Hepatocyte (in vitro differentiated cells): ENCODE data around the gene NBPF4. TPM values are rescaled to one million over a fixed set of nuclear protein-coding genes. Genes with fewer than 3 reads are reported as not detected.

Experiments
- DNase-seq: peaks from one replicate; pipeline ENCODE4 v3.0.0-alpha.2; 2016; ENCODE audit warnings: low spot score
- H2AFZ ChIP-seq: fragments of 200-600 bp; sonication (generic); 2 replicates; pipeline ENCODE4 v1.6.0; 2016; ENCODE audit warnings: antibody characterized with exemption, mild to moderate bottlenecking
- H3K27ac ChIP-seq: fragments of 200-600 bp; sonication (generic); 2 replicates; pipeline ENCODE4 v1.5.1; 2016; ENCODE audit warnings: mild to moderate bottlenecking
- H3K27me3 ChIP-seq: fragments of 200-600 bp; sonication (generic); 2 replicates; pipeline ENCODE4 v1.6.1; 2016
- H3K36me3 ChIP-seq: fragments of 200-600 bp; sonication (generic); replicated peaks from 2 replicates; pipeline ENCODE4 v1.5.1; 2016; ENCODE audit warnings: low read depth; ENCODE audit not compliant: insufficient read depth
- H3K4me1 ChIP-seq: fragments of 200-600 bp; sonication (generic); 2 replicates; pipeline ENCODE4 v1.5.1; 2016; ENCODE audit warnings: mild to moderate bottlenecking, moderate library complexity; ENCODE audit not compliant: insufficient read depth
- H3K4me2 ChIP-seq: fragments of 200-600 bp; sonication (generic); 2 replicates; pipeline ENCODE4 v1.6.0; 2016
- H3K4me3 ChIP-seq: fragments of 200-600 bp; sonication (generic); 2 replicates; pipeline ENCODE4 v1.5.1; 2016; ENCODE audit warnings: mild to moderate bottlenecking
- H3K79me2 ChIP-seq: fragments of 200-600 bp; sonication (generic); 2 replicates; pipeline ENCODE4 v1.6.0; 2017; ENCODE audit warnings: mild to moderate bottlenecking
- H3K9me2 ChIP-seq: fragments of 200-600 bp; sonication (generic); replicated peaks from 2 replicates; pipeline ENCODE4 v1.6.0; 2017; ENCODE audit warnings: mild to moderate bottlenecking; ENCODE audit not compliant: insufficient read depth
- H3K9me3 ChIP-seq: fragments of 200-600 bp; sonication (generic); 2 replicates; pipeline ENCODE4 v1.5.1; 2016; ENCODE audit warnings: low read depth, mild to moderate bottlenecking
- H4K20me1 ChIP-seq: fragments of 200-600 bp; sonication (generic); 2 replicates; pipeline ENCODE4 v1.6.0; 2016; ENCODE audit warnings: mild to moderate bottlenecking; ENCODE audit not compliant: insufficient read depth, poor library complexity, severe bottlenecking
- CTCF ChIP-seq: fragments of 200-600 bp; sonication (generic); IDR thresholded peaks from 2 replicates; pipeline ENCODE4 v1.5.1; 2016; ENCODE audit warnings: antibody characterized with exemption, mild to moderate bottlenecking; ENCODE audit not compliant: poor library complexity
- EZH2 ChIP-seq: fragments of 200-600 bp; sonication (generic); IDR thresholded peaks from 2 replicates; pipeline ENCODE4 v1.6.1; 2016; ENCODE audit warnings: antibody characterized with exemption, mild to moderate bottlenecking, borderline replicate concordance
- EZH2phosphoT487 ChIP-seq: fragments of 200-600 bp; sonication (generic); IDR thresholded peaks from one replicate; pipeline ENCODE4 v1.6.1; 2018; ENCODE audit warnings: antibody characterized with exemption, mild to moderate bottlenecking, low read depth, moderate library complexity; ENCODE audit not compliant: unreplicated experiment, severe bottlenecking
- WGBS: methylation state at CpG from one replicate; pipeline ENCODE4 v1.1.6; 2016; ENCODE audit warnings: low lambda C conversion rate; ENCODE audit errors: missing lambda C conversion rate; 5-methylcytosine and 5-hydroxymethylcytosine counted together
- polyA plus RNA-seq: library from polyadenylated mRNA; unstranded; fragments of >200 nt; fragmentation: Nextera tagmentation; extraction: Ambion mirVana; gene quantifications from 2 replicates; pipeline ENCODE4 v1.2.1, GENCODE V29; 2016
- total RNA-seq: library from RNA; depleted of rRNA; stranded (reverse); fragments of >200 nt; gene quantifications from 2 replicates; pipeline ENCODE4 v1.2.3, GENCODE V29; 2014

NBPF4 gene
- total and polyA plus RNA-seq, 2 experiments from 2014 or later = not detected

- Histone ChIP-seq H3K36me3 (peaks cover 3% of the 10 kb centered on the region), H3K27me3 (no peaks in the 10 kb centered on the region), H2AFZ (no peak overlapping the region), H3K4me2 (no peak overlapping the region), H4K20me1 (no peaks in the 10 kb centered on the region), H3K9me3 (peaks cover 11% of the 10 kb centered on the region), H3K4me1 (no peaks in the 10 kb centered on the region), H3K27ac (no peak overlapping the region), H3K79me2 (peaks cover 99% of the 10 kb centered on the region), H3K9me2 (no peaks in the 10 kb centered on the region), H3K4me3 (no peak overlapping the region)
- DNase-seq = no peak
- 92% methylated on average over 7 of the region's 7 CpGs for WGBS
- TF ChIP-seq EZH2phosphoT487 (no peak), CTCF (no peak), EZH2 (no peak)
Observed at GRCh38 chr1:108190001-108190634, 53.8 kb downstream of the NBPF4 start.

DNA sequence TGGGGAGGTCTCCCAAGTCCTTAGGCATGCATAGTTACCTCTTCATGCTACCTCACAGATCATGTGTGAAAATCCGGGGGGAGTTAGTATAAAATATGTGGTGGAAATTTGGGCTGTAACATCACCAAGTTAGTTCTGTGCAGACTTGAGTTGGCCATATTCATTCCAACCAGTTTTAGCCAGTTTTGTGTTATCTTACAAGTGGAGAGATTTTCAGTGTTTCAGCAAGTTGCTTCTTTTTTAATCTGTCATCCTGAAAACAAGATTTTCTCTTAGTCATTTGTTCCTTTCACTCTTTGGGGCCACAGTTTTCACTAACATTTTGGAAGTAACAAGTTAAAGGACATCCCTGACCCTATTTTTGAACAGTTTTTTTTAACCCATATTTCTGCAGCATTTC is 55.1 kb downstream of the NBPF4 start:
- peaks cover 3% of the 10 kb centered on the region for H3K36me3 ChIP-seq
- H3K27me3 ChIP-seq = no peaks in the 10 kb centered on the region
- no peak overlapping the region for H2AFZ ChIP-seq
- DNase-seq = no peak
- no peaks in the 10 kb centered on the region for H3K4me1 ChIP-seq
- H3K27ac ChIP-seq = no peak overlapping the region
- H3K4me2 ChIP-seq = no peak overlapping the region
- TF ChIP-seq EZH2phosphoT487 (no peak), CTCF (no peak), EZH2 (no peak)
- no peaks in the 10 kb centered on the region for H3K9me2 ChIP-seq
- no peaks in the 10 kb centered on the region for H4K20me1 ChIP-seq
- H3K79me2 ChIP-seq = peaks cover 95% of the 10 kb centered on the region
- H3K9me3 ChIP-seq = peaks cover 10% of the 10 kb centered on the region
- 96% methylated on average over 1 of the region's 1 CpG for WGBS
- no peak overlapping the region for H3K4me3 ChIP-seq

DNA sequence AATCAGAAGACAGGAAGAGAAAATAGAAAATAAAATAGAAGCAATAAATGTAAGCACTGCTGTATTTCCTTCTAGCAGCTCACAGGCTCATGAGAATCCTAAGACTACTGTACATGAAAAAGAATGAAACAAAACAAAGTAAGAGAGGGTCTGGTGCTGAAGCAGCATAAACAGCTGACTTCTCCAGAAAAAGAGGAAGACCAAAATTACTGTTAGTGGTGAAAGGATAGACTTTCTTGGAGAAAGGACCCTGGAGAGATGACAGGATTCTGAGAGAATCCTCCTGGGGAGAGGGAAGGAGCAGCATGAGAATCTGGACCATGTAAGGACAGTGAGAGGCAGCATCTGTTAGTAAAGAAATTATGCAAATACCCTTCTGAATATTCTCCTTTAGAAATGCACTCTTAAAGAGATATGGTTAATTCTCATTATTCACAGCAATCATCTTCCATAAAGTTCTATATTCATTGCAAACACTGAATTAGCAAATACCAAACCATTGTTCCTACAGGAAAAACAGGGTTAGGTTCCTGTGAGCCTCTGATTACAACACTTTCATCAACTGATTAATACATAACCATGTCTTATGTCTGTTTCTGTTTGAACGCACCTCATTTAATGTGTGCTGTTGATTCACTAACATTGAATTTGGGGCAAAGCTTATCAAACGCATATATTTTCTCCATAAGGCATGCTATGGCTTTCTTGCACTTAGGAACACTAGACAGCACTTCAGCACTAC is 60.7 kb downstream of the NBPF4 start:
- no peaks in the 10 kb centered on the region for H3K27me3 ChIP-seq
- no peak for DNase-seq
- H3K79me2 ChIP-seq = peaks cover 57% of the 10 kb centered on the region
- no peaks in the 10 kb centered on the region for H3K9me2 ChIP-seq
- no peak overlapping the region for H2AFZ ChIP-seq
- WGBS = 48% methylated on average over 2 of the region's 2 CpGs
- no peak overlapping the region for H3K4me2 ChIP-seq
- H3K36me3 ChIP-seq = no peaks in the 10 kb centered on the region
- no peak overlapping the region for H3K27ac ChIP-seq
- no peaks in the 10 kb centered on the region for H4K20me1 ChIP-seq
- no peaks in the 10 kb centered on the region for H3K9me3 ChIP-seq
- no peak overlapping the region for H3K4me3 ChIP-seq
- no peak for TF ChIP-seq EZH2phosphoT487
- no peak for TF ChIP-seq CTCF
- no peak for TF ChIP-seq EZH2
- H3K4me1 ChIP-seq = no peaks in the 10 kb centered on the region
